Nephron (organoid): ENCODE measurements around the gene CARMIL1.

ENCODE experiments used
- H3K27ac Mint-ChIP-seq, 3 experiments: 2 replicates each; pipeline ENCODE4 v1.8.0; 2020; ENCODE audit warnings: mixed read lengths in 3 of 3, mild to moderate bottlenecking in 2 of 3, moderate library complexity in 1 of 3
- H3K27me3 Mint-ChIP-seq: 2 replicates; pipeline ENCODE4 v1.8.0; 2021; ENCODE audit warnings: low read depth, mild to moderate bottlenecking, moderate library complexity, mixed read lengths
- H3K36me3 Mint-ChIP-seq: 2 replicates; pipeline ENCODE4 v1.8.0; 2020; ENCODE audit warnings: low read depth, mixed read lengths
- H3K4me1 Mint-ChIP-seq: 2 replicates; pipeline ENCODE4 v1.8.0; 2020; ENCODE audit warnings: mixed read lengths
- H3K4me3 Mint-ChIP-seq, 3 experiments: 2 replicates each; pipeline ENCODE4 v1.8.0; 2020; ENCODE audit warnings: mild to moderate bottlenecking in 3 of 3, mixed read lengths in 3 of 3, moderate library complexity in 2 of 3
- H3K9me3 Mint-ChIP-seq: 2 replicates; pipeline ENCODE4 v1.8.0; 2020; ENCODE audit warnings: mixed read lengths
- CTCF ChIP-seq, 3 experiments: fragments of 200-600 bp; sonication (generic); IDR thresholded peaks; one replicate each; pipeline ENCODE4 v1.5.0; 2021; ENCODE audit warnings: antibody characterized with exemption in 3 of 3; ENCODE audit not compliant: unreplicated experiment in 3 of 3

The CARMIL1 gene

DNA sequence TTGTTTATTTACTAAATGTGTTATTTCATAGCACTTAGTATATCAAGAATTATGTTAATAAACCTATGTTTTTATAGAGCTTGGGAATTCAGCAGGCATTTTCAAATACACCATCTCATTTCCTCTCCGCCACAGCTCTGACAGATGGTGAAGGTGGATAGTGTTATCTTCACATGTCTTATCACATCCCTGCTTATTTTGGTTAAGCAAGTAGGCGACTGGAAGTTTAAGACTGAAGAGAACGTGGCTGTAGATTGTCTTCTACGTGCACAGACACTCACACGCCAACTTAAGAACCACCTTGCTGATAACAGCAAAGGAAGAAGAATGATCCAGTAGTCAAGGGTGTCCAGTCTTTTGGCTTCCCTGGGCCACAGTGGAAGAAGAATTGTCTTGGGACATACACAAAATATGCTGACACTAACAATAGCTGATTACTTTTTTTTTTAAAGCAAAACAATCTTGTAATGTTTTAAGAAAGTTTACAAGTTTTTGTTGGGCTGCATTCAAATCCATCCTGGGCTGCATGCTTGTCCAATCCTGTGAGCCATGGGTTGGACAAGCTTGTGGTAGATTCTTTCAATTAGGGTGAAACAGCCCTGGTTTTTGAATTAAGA is 329.5 kb downstream of the CARMIL1 start:
- no peaks in the 10 kb centered on the region for H3K4me1 Mint-ChIP-seq
- TF ChIP-seq CTCF (IDR thresholded peaks at IDR 0.05; ENCODE audit: unreplicated experiment in 3 of 3), result no peak
- H3K9me3 Mint-ChIP-seq, result no peaks in the 10 kb centered on the region
- no peak overlapping the region for H3K27ac Mint-ChIP-seq
- no peak overlapping the region for H3K4me3 Mint-ChIP-seq
- peaks cover 10% of the 10 kb centered on the region for H3K36me3 Mint-ChIP-seq
- no peaks in the 10 kb centered on the region for H3K27me3 Mint-ChIP-seq

DNA sequence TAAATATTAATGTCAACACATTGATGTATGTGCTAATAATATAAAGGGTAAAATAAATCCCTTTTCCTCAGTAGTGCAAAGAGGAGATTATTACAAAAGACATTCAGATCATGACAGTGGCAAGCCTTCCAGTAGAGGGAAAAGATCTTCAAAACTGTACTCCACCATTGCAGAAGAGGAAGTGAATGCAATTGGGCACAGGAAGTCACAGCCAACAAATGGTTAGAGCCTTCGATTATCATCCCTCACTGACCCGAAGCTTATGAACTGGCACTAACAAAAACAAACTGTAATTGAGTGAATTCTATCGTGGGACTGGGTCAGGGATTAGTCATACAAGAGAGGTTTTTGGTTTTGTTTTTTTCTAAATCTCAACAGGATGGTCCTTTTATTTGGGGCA is 333.5 kb downstream of the CARMIL1 start:
- H3K27me3 Mint-ChIP-seq, result no peaks in the 10 kb centered on the region
- TF ChIP-seq CTCF (IDR thresholded peaks at IDR 0.05; ENCODE audit: unreplicated experiment in 3 of 3), result no peak

DNA sequence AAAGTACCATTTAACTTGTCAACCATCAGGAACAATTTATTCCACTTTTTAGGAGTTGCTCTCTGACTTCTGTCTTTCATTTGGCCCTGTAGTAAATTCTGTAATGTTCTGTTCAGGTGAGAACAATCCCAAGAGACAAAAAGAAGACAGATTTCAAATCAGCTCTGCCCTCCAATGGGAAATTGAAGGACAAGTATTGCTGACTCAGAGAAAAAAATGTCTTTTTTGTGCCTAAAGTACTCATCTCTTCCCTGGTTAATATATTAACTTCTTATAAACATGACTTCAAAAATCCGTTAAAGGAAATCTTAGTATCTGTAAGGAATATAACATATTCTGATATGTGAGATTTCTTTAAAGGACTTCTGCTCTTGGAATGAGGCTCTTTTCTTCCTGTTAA is 334.2 kb downstream of the CARMIL1 start:
- no peaks in the 10 kb centered on the region for H3K27me3 Mint-ChIP-seq
- peaks cover 10% of the 10 kb centered on the region for H3K36me3 Mint-ChIP-seq
- H3K9me3 Mint-ChIP-seq, result no peaks in the 10 kb centered on the region
- TF ChIP-seq CTCF (IDR thresholded peaks at IDR 0.05; ENCODE audit: unreplicated experiment in 3 of 3), result no peak
- no peaks in the 10 kb centered on the region for H3K4me1 Mint-ChIP-seq
- H3K27ac Mint-ChIP-seq, result no peak overlapping the region
- H3K4me3 Mint-ChIP-seq, result no peak overlapping the region

More for the DNA sequence above, 333.5 kb downstream of the CARMIL1 start:
- Mint-ChIP-seq H3K36me3 (peaks cover 10% of the 10 kb centered on the region), H3K9me3 (no peaks in the 10 kb centered on the region), H3K4me1 (no peaks in the 10 kb centered on the region), H3K4me3 (no peak overlapping the region), H3K27ac (no peak overlapping the region)

GRCh38 chr6:25614052-25614451 is 334.9 kb downstream of the CARMIL1 start:
- H3K27ac Mint-ChIP-seq, result no peak overlapping the region
- no peak overlapping the region for H3K4me3 Mint-ChIP-seq
- no peaks in the 10 kb centered on the region for H3K4me1 Mint-ChIP-seq
- no peaks in the 10 kb centered on the region for H3K27me3 Mint-ChIP-seq
- peaks cover 10% of the 10 kb centered on the region for H3K36me3 Mint-ChIP-seq
- no peaks in the 10 kb centered on the region for H3K9me3 Mint-ChIP-seq
- TF ChIP-seq CTCF (IDR thresholded peaks at IDR 0.05; ENCODE audit: unreplicated experiment in 3 of 3), result no peak

DNA sequence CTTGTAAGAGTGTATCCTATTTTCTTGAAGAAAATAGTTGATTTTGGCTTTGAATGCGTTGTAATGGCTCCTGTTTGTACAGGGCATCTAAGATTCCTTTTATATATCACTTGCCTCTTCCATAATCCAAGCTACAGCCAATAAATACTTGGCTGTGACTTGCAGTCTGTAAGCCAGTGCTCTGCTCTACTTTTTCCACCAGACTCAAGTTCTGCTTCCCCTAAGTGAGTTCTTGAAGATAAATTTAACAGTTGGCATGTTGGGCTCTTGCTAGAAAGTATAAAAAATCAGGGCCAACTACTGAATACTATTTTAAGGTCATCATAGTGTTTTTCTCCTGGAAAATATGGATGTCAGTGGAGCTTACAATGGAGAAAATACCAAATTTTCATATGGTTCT is 336.3 kb downstream of the CARMIL1 start:
- H3K4me3 Mint-ChIP-seq, result no peak overlapping the region
- peaks cover 6% of the 10 kb centered on the region for H3K36me3 Mint-ChIP-seq
- TF ChIP-seq CTCF (IDR thresholded peaks at IDR 0.05; ENCODE audit: unreplicated experiment in 3 of 3), result no peak
- no peaks in the 10 kb centered on the region for H3K4me1 Mint-ChIP-seq
- no peak overlapping the region for H3K27ac Mint-ChIP-seq
- H3K27me3 Mint-ChIP-seq, result no peaks in the 10 kb centered on the region
- H3K9me3 Mint-ChIP-seq, result no peaks in the 10 kb centered on the region

DNA sequence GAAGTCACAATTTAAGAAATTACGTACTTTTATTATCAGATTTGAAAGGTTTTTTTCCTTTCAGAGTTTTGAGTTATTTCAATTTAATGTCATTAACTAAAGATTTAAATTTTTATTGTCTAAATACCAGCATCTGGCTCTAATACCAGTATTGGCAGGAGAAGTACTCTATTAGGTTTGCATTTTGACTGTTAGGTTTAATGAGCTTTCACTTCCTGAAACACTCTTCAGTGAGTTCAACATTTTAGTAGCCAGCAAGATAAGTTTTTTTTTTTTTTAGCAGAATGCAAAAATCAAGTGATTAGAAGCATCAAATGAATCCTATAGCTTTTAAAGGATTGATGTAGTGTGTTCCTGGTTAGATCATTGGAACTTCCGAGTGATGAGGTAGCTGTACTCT is 338.8 kb downstream of the CARMIL1 start:
- no peaks in the 10 kb centered on the region for H3K4me1 Mint-ChIP-seq
- no peak overlapping the region for H3K4me3 Mint-ChIP-seq
- no peak for TF ChIP-seq CTCF (IDR thresholded peaks at IDR 0.05; ENCODE audit: unreplicated experiment in 3 of 3)
- H3K27ac Mint-ChIP-seq, result no peak overlapping the region
- no peaks in the 10 kb centered on the region for H3K36me3 Mint-ChIP-seq
- no peaks in the 10 kb centered on the region for H3K27me3 Mint-ChIP-seq
- no peaks in the 10 kb centered on the region for H3K9me3 Mint-ChIP-seq
